SK-N-SH (cell line): Measurements from ENCODE around the gene FAM240B. TPM values are rescaled to one million over a fixed set of nuclear protein-coding genes. Genes with fewer than 3 reads are reported as not detected.

Experiments
- CTCF ChIA-PET: fragments of 300-600, 350-600 bp; formaldehyde crosslinking; extraction: SDS; loops from one replicate; lab custom pipeline; 2021; lab: Yijun Ruan, JAX
- POLR2A ChIA-PET: fragments of 350-600 bp; sonication (Branson Sonifier 250); formaldehyde crosslinking; extraction: SDS; loops from one replicate; lab custom pipeline; 2020; ENCODE audit warnings: antibody characterized with exemption, inconsistent platforms; lab: Yijun Ruan, JAX
- DNase-seq: peaks from one replicate; pipeline ENCODE4 v3.0.0; 2012
- H2AFZ ChIP-seq: fragments of 200-600 bp; sonication (generic); 2 replicates; pipeline ENCODE4 v1.8.1; 2016; ENCODE audit warnings: antibody characterized with exemption, mild to moderate bottlenecking, low read depth
- H3F3A ChIP-seq: fragments of 200-600 bp; sonication (generic); replicated peaks from 2 replicates; pipeline ENCODE3; 2016; ENCODE audit warnings: antibody characterized with exemption, mild to moderate bottlenecking; ENCODE audit not compliant: insufficient read depth
- H3K27ac ChIP-seq, 2 experiments: fragments of 200-500 bp in 1 of 2; fragments of 200-600 bp in 1 of 2; sonication (Bioruptor generic) in 1 of 2; sonication (generic), shearing (Covaris generic) in 1 of 2; 2 replicates each; pipeline versions ENCODE4 v1.5.1 to v1.6.1; 2014 to 2016; ENCODE audit warnings: low read depth in 2 of 2, inconsistent platforms in 1 of 2, low read length in 1 of 2, mild to moderate bottlenecking in 1 of 2, mixed read lengths in 1 of 2
- H3K27me3 ChIP-seq: fragments of 200-600 bp; sonication (generic), shearing (Covaris generic); 2 replicates; pipeline ENCODE4 v1.6.1; 2016; ENCODE audit warnings: mixed run types; ENCODE audit not compliant: insufficient read depth
- H3K36me3 ChIP-seq, 2 experiments: fragments of 200-500 bp in 1 of 2; fragments of 200-600 bp in 1 of 2; sonication (Bioruptor generic) in 1 of 2; sonication (generic) in 1 of 2; replicated peaks in 1 of 2; 2 replicates each; pipeline versions ENCODE3 to v1.5.1; 2014 to 2016; ENCODE audit warnings: low read length in 1 of 2, mild to moderate bottlenecking in 1 of 2; ENCODE audit not compliant: insufficient read depth in 2 of 2, control insufficient read depth in 1 of 2
- H3K4me1 ChIP-seq, 2 experiments: fragments of 200-500 bp in 1 of 2; fragments of 200-600 bp in 1 of 2; sonication (Bioruptor generic) in 1 of 2; sonication (generic), shearing (Covaris generic) in 1 of 2; 2 replicates each; pipeline versions ENCODE4 v1.5.1 to v1.6.1; 2014 to 2016; ENCODE audit warnings: low read depth in 1 of 2, low read length in 1 of 2, mixed run types in 1 of 2; ENCODE audit not compliant: insufficient read depth in 2 of 2, control insufficient read depth in 1 of 2
- H3K4me2 ChIP-seq: fragments of 200-600 bp; sonication (generic), shearing (Covaris generic); 2 replicates; pipeline ENCODE4 v1.6.1; 2017; ENCODE audit warnings: mixed run types
- H3K4me3 ChIP-seq, 2 experiments: fragments of 200-500 bp in 1 of 2; fragments of 200-600 bp in 1 of 2; sonication (Bioruptor generic) in 1 of 2; sonication (generic), shearing (Covaris generic) in 1 of 2; 2 replicates each; pipeline versions ENCODE4 v1.5.1 to v1.8.1; 2014 to 2016; ENCODE audit warnings: low read depth in 2 of 2, inconsistent platforms in 1 of 2, low read length in 1 of 2, mild to moderate bottlenecking in 1 of 2, mixed read lengths in 1 of 2, moderate library complexity in 1 of 2
- H3K79me2 ChIP-seq: fragments of 200-600 bp; sonication (generic); 2 replicates; pipeline ENCODE4 v1.8.1; 2017; ENCODE audit warnings: mild to moderate bottlenecking; ENCODE audit not compliant: insufficient read depth
- H3K9ac ChIP-seq: fragments of 200-600 bp; sonication (generic); 2 replicates; pipeline ENCODE4 v1.6.1; 2017; ENCODE audit warnings: mixed run types
- H3K9me2 ChIP-seq: fragments of 200-600 bp; sonication (generic); 2 replicates; pipeline ENCODE4 v1.6.1; 2017; ENCODE audit warnings: mixed run types
- H3K9me3 ChIP-seq: fragments of 200-600 bp; sonication (generic); 2 replicates; pipeline ENCODE4 v1.6.1; 2017; ENCODE audit warnings: mixed run types, mild to moderate bottlenecking, moderate library complexity
- H4K20me1 ChIP-seq: fragments of 200-600 bp; sonication (generic); 2 replicates; pipeline ENCODE4 v1.6.1; 2017; ENCODE audit warnings: mild to moderate bottlenecking, mixed run types; ENCODE audit not compliant: insufficient read depth
- CHD2 ChIP-seq: fragments of 150-350 bp; IDR thresholded peaks from 2 replicates; pipeline ENCODE4 v1.6.1; 2018; ENCODE audit warnings: low read length; ENCODE audit not compliant: partially characterized antibody
- ELF1 ChIP-seq: IDR thresholded peaks from 2 replicates; pipeline ENCODE4 v1.4.0; 2012
- EP300 ChIP-seq, 2 experiments: IDR thresholded peaks; 2 replicates each; pipeline versions ENCODE4 v1.4.0 to v1.6.1; 2012; ENCODE audit warnings: borderline replicate concordance in 1 of 2, low read depth in 1 of 2, low read length in 1 of 2
- FOXJ3 ChIP-seq: sonication (generic); formaldehyde crosslinking; IDR thresholded peaks from 2 replicates; pipeline ENCODE4 v1.5.1; 2020; ENCODE audit warnings: mild to moderate bottlenecking, missing genetic modification reagents
- FOXM1 ChIP-seq: IDR thresholded peaks from 2 replicates; pipeline ENCODE4 v1.4.0; 2012; ENCODE audit warnings: low read depth, mild to moderate bottlenecking
- IRF3 ChIP-seq: fragments of 150-350 bp; IDR thresholded peaks from 2 replicates; pipeline ENCODE4 v1.6.1; 2016; ENCODE audit warnings: mild to moderate bottlenecking, low read depth, low read length
- MAX ChIP-seq: IDR thresholded peaks from 2 replicates; pipeline ENCODE4 v1.4.0; 2012; ENCODE audit warnings: low read depth
- MEF2A ChIP-seq: IDR thresholded peaks from 2 replicates; pipeline ENCODE4 v1.4.0; 2012; ENCODE audit warnings: low read depth, borderline replicate concordance
- RAD21 ChIP-seq: IDR thresholded peaks from 2 replicates; pipeline ENCODE4 v1.6.1; 2012; ENCODE audit warnings: mild to moderate bottlenecking, low read length
- RFX5 ChIP-seq: IDR thresholded peaks from 2 replicates; pipeline ENCODE4 v1.6.1; 2012; ENCODE audit warnings: mild to moderate bottlenecking, improper control_type of control experiment, low read length
- RXRA ChIP-seq: IDR thresholded peaks from 2 replicates; pipeline ENCODE4 v1.4.0; 2012; ENCODE audit warnings: low read depth, mild to moderate bottlenecking, borderline replicate concordance
- SIN3A ChIP-seq: IDR thresholded peaks from 2 replicates; pipeline ENCODE4 v1.6.1; 2012; ENCODE audit warnings: low read depth, mild to moderate bottlenecking, low read length, moderate library complexity, borderline replicate concordance
- SMC3 ChIP-seq: IDR thresholded peaks from 2 replicates; pipeline ENCODE4 v1.6.1; 2012; ENCODE audit warnings: low read depth, low read length, improper control_type of control experiment
- TAF1 ChIP-seq: IDR thresholded peaks from 2 replicates; pipeline ENCODE4 v1.6.1; 2012; ENCODE audit warnings: low read depth, mild to moderate bottlenecking, low read length, moderate library complexity, borderline replicate concordance
- TEAD4 ChIP-seq: IDR thresholded peaks from 2 replicates; pipeline ENCODE4 v1.4.0; 2012; ENCODE audit warnings: mild to moderate bottlenecking, borderline replicate concordance; ENCODE audit not compliant: insufficient read depth
- USF2 ChIP-seq: fragments of 150-350 bp; IDR thresholded peaks from 2 replicates; pipeline ENCODE4 v1.6.1; 2017; ENCODE audit warnings: antibody characterized with exemption, low read length, low read depth, borderline replicate concordance
- YY1 ChIP-seq: IDR thresholded peaks from 2 replicates; pipeline ENCODE4 v1.4.0; 2012; ENCODE audit warnings: low read depth, mild to moderate bottlenecking
- WGBS: methylation state at CpG from one replicate; pipeline ENCODE4 v1.1.6; 2017; ENCODE audit warnings: low lambda C conversion rate; 5-methylcytosine and 5-hydroxymethylcytosine counted together
- polyA plus RNA-seq, 3 experiments: library from polyadenylated mRNA; depleted of rRNA; stranded (reverse); fragments of >200 nt; gene quantifications; 2 replicates each; pipeline ENCODE4 v1.2.3, GENCODE V29; 2012
- TF ChIP-seq, protein P1 (sequence below): IDR thresholded peaks from 2 replicates; pipeline ENCODE4; 2012
- TF ChIP-seq, protein P2 (sequence below): fragments of 200-600 bp; sonication (generic); IDR thresholded peaks from 2 replicates; pipeline ENCODE4 v1.6.1; 2017; ENCODE audit warnings: antibody characterized with exemption, mild to moderate bottlenecking, moderate library complexity

Gene FAM240B
- not detected in 2 replicates for polyA plus RNA-seq (2012; rRNA removed)
- not detected in 2 replicates for polyA plus RNA-seq (2012; cell fraction: cytosol; rRNA removed)
- not detected in 2 replicates for polyA plus RNA-seq (2012; cell fraction: nucleus; rRNA removed)

DNA sequence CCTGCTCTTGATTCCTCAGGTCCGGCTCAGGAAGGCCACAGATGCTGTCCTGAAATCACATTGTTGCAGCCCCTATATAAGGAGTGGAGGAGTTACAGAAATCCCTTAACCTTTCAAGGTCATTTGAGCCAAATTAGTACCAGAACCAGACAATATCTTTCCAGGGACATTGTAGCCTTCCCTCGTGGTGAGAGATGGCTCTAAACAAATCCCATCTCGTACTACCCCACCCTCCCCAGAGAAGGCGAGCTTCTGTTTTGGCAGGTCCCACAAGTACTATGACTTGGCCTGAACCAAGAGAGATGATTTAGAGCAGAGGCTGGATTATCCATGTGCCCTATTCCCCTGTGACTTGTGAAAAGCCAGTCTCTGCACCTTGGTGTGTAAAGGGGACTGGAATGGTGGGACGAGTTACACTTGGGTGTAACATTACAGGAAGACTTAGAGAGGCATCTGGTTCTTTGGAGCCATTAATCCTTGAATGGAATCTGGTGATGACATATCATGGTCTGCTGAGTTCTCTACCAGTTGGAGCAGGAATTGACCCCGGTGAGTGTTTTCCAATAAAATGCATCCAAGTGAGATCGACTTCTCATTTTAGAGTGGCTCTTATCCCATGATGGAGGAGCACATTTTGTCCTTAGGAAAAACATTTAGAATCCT is at the start of gene FAM240B:
FAM240B (minus strand) TSS at position 51 of the 663 bp plus-strand sequence. CDS start 16,134 bp downstream, outside the sequence.
- Histone ChIP-seq H3F3A (no peaks in the 10 kb centered on the region), H4K20me1 (no peaks in the 10 kb centered on the region), H3K36me3 (no peaks in the 10 kb centered on the region), H3K27ac (no peak within 1 kb of the TSS), H3K4me2 (no peak within 1 kb of the TSS), H3K9me3 (no peaks in the 10 kb centered on the region), H3K9ac (no peak within 1 kb of the TSS), H2AFZ (no peak within 1 kb of the TSS), H3K9me2 (no peaks in the 10 kb centered on the region), H3K4me1 (no peaks in the 10 kb centered on the region; a peak in 1 of 4 replicates), H3K4me3 (no peak within 1 kb of the TSS), H3K27me3 (no peaks in the 10 kb centered on the region), H3K79me2 (no peaks in the 10 kb centered on the region)
- ChIA-PET POLR2A (no interaction called here), CTCF (no interaction called here)
- no peak for TF ChIP-seq TAF1
- TF ChIP-seq, protein P1, sequence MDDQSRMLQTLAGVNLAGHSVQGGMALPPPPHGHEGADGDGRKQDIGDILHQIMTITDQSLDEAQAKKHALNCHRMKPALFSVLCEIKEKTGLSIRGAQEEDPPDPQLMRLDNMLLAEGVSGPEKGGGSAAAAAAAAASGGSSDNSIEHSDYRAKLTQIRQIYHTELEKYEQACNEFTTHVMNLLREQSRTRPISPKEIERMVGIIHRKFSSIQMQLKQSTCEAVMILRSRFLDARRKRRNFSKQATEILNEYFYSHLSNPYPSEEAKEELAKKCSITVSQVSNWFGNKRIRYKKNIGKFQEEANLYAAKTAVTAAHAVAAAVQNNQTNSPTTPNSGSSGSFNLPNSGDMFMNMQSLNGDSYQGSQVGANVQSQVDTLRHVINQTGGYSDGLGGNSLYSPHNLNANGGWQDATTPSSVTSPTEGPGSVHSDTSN, result no peak
- no peak for TF ChIP-seq RXRA
- no peak for TF ChIP-seq YY1
- TF ChIP-seq SMC3, result no peak
- TF ChIP-seq, protein P2, sequence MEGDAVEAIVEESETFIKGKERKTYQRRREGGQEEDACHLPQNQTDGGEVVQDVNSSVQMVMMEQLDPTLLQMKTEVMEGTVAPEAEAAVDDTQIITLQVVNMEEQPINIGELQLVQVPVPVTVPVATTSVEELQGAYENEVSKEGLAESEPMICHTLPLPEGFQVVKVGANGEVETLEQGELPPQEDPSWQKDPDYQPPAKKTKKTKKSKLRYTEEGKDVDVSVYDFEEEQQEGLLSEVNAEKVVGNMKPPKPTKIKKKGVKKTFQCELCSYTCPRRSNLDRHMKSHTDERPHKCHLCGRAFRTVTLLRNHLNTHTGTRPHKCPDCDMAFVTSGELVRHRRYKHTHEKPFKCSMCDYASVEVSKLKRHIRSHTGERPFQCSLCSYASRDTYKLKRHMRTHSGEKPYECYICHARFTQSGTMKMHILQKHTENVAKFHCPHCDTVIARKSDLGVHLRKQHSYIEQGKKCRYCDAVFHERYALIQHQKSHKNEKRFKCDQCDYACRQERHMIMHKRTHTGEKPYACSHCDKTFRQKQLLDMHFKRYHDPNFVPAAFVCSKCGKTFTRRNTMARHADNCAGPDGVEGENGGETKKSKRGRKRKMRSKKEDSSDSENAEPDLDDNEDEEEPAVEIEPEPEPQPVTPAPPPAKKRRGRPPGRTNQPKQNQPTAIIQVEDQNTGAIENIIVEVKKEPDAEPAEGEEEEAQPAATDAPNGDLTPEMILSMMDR, result no peak
- TF ChIP-seq RAD21, result no peak
- TF ChIP-seq MEF2A, result no peak
- no peak for TF ChIP-seq USF2
- TF ChIP-seq FOXJ3 (CRISPR knock-in tag), result no peak
- TF ChIP-seq ELF1, result no peak
- no peak for TF ChIP-seq MAX
- TF ChIP-seq EP300 (IDR thresholded peaks at IDR 0.05; ENCODE audit: borderline replicate concordance in 1 of 2, low read depth in 1 of 2, low read length in 1 of 2), result no peak
- TF ChIP-seq SIN3A, result no peak
- no peak for TF ChIP-seq TEAD4
- TF ChIP-seq CHD2, result no peak
- TF ChIP-seq FOXM1, result no peak
- no peak for TF ChIP-seq RFX5
- no peak for TF ChIP-seq IRF3
- DNase-seq, result no peak
- 26% methylated on average over 7 of the region's 7 CpGs for WGBS
